Adrenal gland (tissue), 12 donors: ENCODE data around the gene TRIM27. TPM values are rescaled to one million over a fixed set of nuclear protein-coding genes. Genes with fewer than 3 reads are reported as not detected.

Source experiments
- DNase-seq, 7 donors: peaks; one replicate each; pipeline ENCODE4 v3.0.0-alpha.2; 2019 to 2020
- H3K27ac ChIP-seq, 5 donors: fragments of 200-600 bp; sonication (generic) in 4 of 5; 1 replicate in 3 of 5; 2 replicates in 2 of 5; pipeline versions ENCODE4 v1.5.1 to v1.8.0; 2016 to 2020; ENCODE audit warnings: mild to moderate bottlenecking in 1 of 5
- H3K27me3 ChIP-seq: fragments of 200-600 bp; 2 replicates; pipeline ENCODE4 v1.8.0; 2021
- H3K36me3 ChIP-seq, 2 donors: fragments of 200-600 bp; replicated peaks in 1 of 2; 1 replicate in 1 of 2; 2 replicates in 1 of 2; pipeline versions ENCODE4 v1.5.1 to v1.8.0; 2018 to 2022
- H3K4me1 ChIP-seq, 2 donors: fragments of 200-600 bp; replicated peaks in 1 of 2; 1 replicate in 1 of 2; 2 replicates in 1 of 2; pipeline versions ENCODE4 v1.5.1 to v1.8.0; 2018 to 2021
- H3K4me3 ChIP-seq, 4 donors: fragments of 200-600 bp; sonication (generic) in 3 of 4; one replicate each; pipeline ENCODE4 v1.5.1; 2016 to 2018
- H3K9me3 ChIP-seq, 3 donors: fragments of 200-600 bp; sonication (generic) in 1 of 3; replicated peaks in 1 of 3; 1 replicate in 2 of 3; 2 replicates in 1 of 3; pipeline versions ENCODE4 v1.5.1 to v1.8.0; 2016 to 2021
- POLR2A ChIP-seq, 2 donors: fragments of 450-650 bp; IDR thresholded peaks; one replicate each; pipeline ENCODE4 v1.6.1; 2017; ENCODE audit warnings: antibody characterized with exemption in 2 of 2, mild to moderate bottlenecking in 2 of 2, moderate library complexity in 1 of 2
- WGBS, 4 donors: extraction: QIAGEN DNeasy Blood & Tissue Kit in 2 of 4; methylation state at CpG; one replicate each; pipeline versions ENCODE4 v1.1.5 to v1.1.7; 2013 to 2017; 5-methylcytosine and 5-hydroxymethylcytosine counted together
- intact Hi-C, 2 donors: fragments of 100-400 bp; cut with DNase I; formaldehyde crosslinking; loops; one replicate each; pipeline versions ENCODE4 v1.14.1 to v1.15.0; 2022 to 2023
- polyA plus RNA-seq, 3 donors: library from polyadenylated mRNA; stranded (reverse); fragments of 200-250 nt in 2 of 3; fragments of 350-450 nt in 1 of 3; fragmentation: Illumina TruSeq in 1 of 3; extraction: RNeasy Lipid Tissue Mini Kit (QIAGEN cat#74804) in 1 of 3; gene quantifications; one replicate each; pipeline ENCODE4 v1.2.3, GENCODE V29; 2013 to 2014
- total RNA-seq, 9 donors: library from RNA; depleted of rRNA in 4 of 9; stranded (reverse); fragments of >200 nt in 4 of 9; fragments of 120-200 nt in 1 of 9; fragmentation: NEBNext Ultra II Directional in 1 of 9; extraction: Animal tissue kit (Norgen Biotek cat#: 25700) in 1 of 9; gene quantifications; one replicate each; pipeline versions ENCODE4 v1.1.0 to v1.2.4, GENCODE V29; 2013 to 2023
- TF ChIP-seq, protein P1 (sequence below), 6 experiments: fragments of 450-650 bp in 4 of 6; fragments of 200-600 bp in 2 of 6; sonication (generic) in 1 of 6; IDR thresholded peaks; 1 replicate in 5 of 6; 2 replicates in 1 of 6; pipeline versions ENCODE4 v1.5.1 to v1.8.0; 2016 to 2021; ENCODE audit warnings: antibody characterized with exemption in 6 of 6, mild to moderate bottlenecking in 2 of 6, moderate library complexity in 1 of 6
- donor health status: healthy with polysubstance abuse.
- donor health status: Bipolar disorder and iron deficiency.
- donor health status: DM: yes; HTN: yes; CAD: no.
- donor health status: DM: no; HTN: no; CAD: no.
- donor health status: DM: no; HTN: no; CAD: no.
- donor health status: DM: yes; HTN: yes; CAD: no.

Gene TRIM27
- total and polyA plus RNA-seq, 12 donors = 38.3 to 72.2 (median 49.7) TPM

GRCh38 chr6:28943557-28944411 lies 20.0 kb upstream of the TRIM27 start:
- H3K4me1 ChIP-seq = peaks cover 0 to 13% of the 10 kb centered on the region in 2 donors
- DNase-seq = peak; percentile 53 to 87 (median 64)
- intact Hi-C loops = loop anchor here (5.0 kb wide), 1 partner anchor 39 kb away; no protein-coding TSS in a partner anchor
- H3K27ac ChIP-seq = peak overlapping the region in 4 of 5 donors; percentile 11 to 83 (median 63)
- H3K9me3 ChIP-seq = no peaks in the 10 kb centered on the region
- H3K4me3 ChIP-seq = peak overlapping the region in 3 of 4 donors; percentile 14 to 60 (median 24)
- H3K27me3 ChIP-seq = no peaks in the 10 kb centered on the region
- no peak for TF ChIP-seq POLR2A (IDR thresholded peaks at IDR 0.05)
- TF ChIP-seq, protein P1, sequence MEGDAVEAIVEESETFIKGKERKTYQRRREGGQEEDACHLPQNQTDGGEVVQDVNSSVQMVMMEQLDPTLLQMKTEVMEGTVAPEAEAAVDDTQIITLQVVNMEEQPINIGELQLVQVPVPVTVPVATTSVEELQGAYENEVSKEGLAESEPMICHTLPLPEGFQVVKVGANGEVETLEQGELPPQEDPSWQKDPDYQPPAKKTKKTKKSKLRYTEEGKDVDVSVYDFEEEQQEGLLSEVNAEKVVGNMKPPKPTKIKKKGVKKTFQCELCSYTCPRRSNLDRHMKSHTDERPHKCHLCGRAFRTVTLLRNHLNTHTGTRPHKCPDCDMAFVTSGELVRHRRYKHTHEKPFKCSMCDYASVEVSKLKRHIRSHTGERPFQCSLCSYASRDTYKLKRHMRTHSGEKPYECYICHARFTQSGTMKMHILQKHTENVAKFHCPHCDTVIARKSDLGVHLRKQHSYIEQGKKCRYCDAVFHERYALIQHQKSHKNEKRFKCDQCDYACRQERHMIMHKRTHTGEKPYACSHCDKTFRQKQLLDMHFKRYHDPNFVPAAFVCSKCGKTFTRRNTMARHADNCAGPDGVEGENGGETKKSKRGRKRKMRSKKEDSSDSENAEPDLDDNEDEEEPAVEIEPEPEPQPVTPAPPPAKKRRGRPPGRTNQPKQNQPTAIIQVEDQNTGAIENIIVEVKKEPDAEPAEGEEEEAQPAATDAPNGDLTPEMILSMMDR (IDR thresholded peaks at IDR 0.05) = no peak
- WGBS, 4 donors = 4 to 13% (median 8%) methylated on average over 32 to 33 of the region's 33 CpGs
- no peaks in the 10 kb centered on the region for H3K36me3 ChIP-seq

DNA sequence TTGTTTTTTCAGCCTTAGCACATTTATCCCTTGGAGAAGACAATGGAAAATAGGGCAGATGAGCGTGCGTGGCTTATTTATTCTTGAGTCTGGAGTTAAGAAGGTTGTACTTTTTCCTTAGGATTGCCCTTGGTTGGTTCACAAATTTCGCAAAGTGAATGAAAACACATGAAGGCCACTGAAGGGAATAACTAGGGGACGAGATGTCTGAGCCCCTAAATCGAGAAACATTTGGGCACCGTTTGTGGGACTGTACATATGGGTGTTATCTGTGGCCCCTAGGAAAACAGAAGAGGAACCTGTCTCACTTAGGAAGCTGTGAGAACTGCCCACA lies 19.4 kb upstream of the TRIM27 start:
- intact Hi-C loops = loop anchor here (5.0 kb wide), 1 partner anchor 39 kb away; no protein-coding TSS in a partner anchor
- Histone ChIP-seq H3K36me3 (no peaks in the 10 kb centered on the region), H3K9me3 (no peaks in the 10 kb centered on the region), H3K4me3 (peak overlapping the region in 1 of 4 donors; percentile 60), H3K4me1 (peaks cover 0 to 13% of the 10 kb centered on the region in 2 donors), H3K27ac (no peak overlapping the region), H3K27me3 (no peaks in the 10 kb centered on the region)
- no peak for TF ChIP-seq POLR2A (IDR thresholded peaks at IDR 0.05)
- TF ChIP-seq, protein P1 (IDR thresholded peaks at IDR 0.05) = no peak
- no peak for DNase-seq
- 38 to 49% (median 41%) methylated on average over 6 of the region's 6 CpGs for WGBS, 4 donors

DNA sequence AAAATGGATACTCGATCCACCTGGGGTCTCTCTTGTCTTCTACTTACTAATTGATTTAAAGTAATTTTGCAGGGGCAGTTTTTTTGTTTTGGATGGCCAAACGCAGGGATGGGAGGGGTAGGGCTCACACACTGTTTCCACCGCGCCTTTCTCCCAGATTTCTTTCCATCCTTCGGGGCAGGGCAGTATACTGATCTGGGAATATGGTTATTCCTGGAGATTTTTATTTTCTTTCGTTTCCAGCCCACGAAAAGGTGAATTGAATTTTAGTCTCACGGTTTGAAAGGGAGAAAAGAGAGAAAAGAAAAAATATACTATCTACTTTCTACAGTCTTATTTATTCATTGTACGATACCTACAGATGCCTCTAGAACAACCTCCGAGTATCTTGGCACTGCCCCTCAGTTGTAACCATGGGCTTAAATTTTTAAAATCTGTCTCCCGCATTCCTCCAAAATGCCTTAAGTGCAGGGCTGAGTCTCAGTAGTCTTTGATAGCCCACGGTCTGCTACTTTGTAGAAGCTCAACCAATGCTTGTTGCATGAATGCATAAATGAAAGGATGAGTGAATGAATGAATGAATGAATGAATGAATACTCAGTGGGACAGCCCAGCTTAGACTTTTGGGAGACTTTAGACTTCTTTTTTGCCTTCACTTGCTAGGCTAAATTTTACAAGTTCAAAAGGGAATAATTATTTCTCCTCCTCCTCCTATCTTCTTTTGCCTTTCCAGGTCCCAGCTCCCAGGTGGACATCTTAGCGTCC lies 18.1 kb upstream of the TRIM27 start:
- Histone ChIP-seq H3K36me3 (no peaks in the 10 kb centered on the region), H3K9me3 (no peaks in the 10 kb centered on the region), H3K4me3 (peak overlapping the region in 2 of 4 donors; percentile 21 to 64), H3K27ac (peak overlapping the region in 1 of 5 donors; percentile 78), H3K4me1 (peaks cover 0 to 13% of the 10 kb centered on the region in 2 donors), H3K27me3 (no peaks in the 10 kb centered on the region)
- TF ChIP-seq, protein P1 (IDR thresholded peaks at IDR 0.05) = no peak
- TF ChIP-seq POLR2A (IDR thresholded peaks at IDR 0.05) = no peak
- 8 to 14% (median 11%) methylated on average over 13 of the region's 13 CpGs for WGBS, 4 donors
- intact Hi-C loops = loop anchor here (5.0 kb wide), 1 partner anchor 40 kb away; no protein-coding TSS in a partner anchor
- no peak for DNase-seq
